Astrocyte (in vitro differentiated cells and primary cell): ENCODE measurements around the gene FASN.
A peak's percentile ranks its signal among the peaks of the same experiment; 100 is the strongest.

ENCODE experiments used
- EZH2 ChIP-seq: IDR thresholded peaks from 2 replicates; pipeline ENCODE4 v1.6.1; 2012; ENCODE audit warnings: mild to moderate bottlenecking, low read length, inconsistent platforms; ENCODE audit not compliant: insufficient read depth
- TF ChIP-seq, protein P1 (sequence below): IDR thresholded peaks from 2 replicates; pipeline ENCODE4 v1.5.1; 2011; ENCODE audit warnings: low read depth, mild to moderate bottlenecking, inconsistent platforms, low read length, moderate library complexity; ENCODE audit not compliant: insufficient read depth

DNA sequence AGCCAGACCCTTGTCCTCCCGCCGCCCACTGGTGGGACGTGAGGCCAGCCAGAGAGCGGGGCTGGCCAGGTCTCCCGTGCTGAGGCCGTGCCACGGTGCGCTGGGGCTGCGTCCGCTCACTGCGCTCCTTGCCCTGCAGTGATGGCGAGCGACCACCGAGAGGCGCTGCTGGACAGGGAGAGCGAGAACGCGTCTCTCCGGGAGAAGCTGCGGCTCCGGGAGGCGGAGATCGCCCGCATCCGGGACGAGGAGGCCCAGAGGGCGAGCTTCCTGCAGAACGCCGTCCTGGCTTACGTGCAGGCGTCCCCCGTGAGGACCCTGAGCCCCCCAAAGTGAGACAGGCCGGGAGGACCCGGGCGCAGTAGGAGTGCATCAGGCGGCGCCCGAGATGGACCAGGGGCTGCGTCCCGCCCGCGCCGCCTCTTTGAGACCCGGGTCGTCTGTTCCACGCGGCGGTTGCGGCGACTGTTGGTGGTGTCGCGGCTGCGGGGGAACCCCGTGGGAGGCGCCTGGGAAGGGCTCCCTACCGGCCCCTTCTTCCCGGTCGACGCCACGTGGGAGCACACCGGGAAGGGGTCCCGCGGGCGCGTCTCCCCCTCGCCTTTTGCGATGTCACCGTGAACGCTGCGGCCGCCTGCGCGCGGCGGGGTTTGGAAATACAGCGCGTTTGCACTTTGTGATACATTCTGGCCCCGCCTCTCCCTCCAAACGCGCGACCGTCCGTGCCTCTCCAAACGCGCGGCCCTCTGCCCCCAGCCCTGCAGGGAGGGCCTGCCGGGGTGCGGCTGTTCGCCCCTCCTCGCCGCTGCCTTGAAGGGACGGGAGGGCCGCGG is 67.3 kb downstream of the FASN start:
- no peak for TF ChIP-seq EZH2
- TF ChIP-seq, protein P1, sequence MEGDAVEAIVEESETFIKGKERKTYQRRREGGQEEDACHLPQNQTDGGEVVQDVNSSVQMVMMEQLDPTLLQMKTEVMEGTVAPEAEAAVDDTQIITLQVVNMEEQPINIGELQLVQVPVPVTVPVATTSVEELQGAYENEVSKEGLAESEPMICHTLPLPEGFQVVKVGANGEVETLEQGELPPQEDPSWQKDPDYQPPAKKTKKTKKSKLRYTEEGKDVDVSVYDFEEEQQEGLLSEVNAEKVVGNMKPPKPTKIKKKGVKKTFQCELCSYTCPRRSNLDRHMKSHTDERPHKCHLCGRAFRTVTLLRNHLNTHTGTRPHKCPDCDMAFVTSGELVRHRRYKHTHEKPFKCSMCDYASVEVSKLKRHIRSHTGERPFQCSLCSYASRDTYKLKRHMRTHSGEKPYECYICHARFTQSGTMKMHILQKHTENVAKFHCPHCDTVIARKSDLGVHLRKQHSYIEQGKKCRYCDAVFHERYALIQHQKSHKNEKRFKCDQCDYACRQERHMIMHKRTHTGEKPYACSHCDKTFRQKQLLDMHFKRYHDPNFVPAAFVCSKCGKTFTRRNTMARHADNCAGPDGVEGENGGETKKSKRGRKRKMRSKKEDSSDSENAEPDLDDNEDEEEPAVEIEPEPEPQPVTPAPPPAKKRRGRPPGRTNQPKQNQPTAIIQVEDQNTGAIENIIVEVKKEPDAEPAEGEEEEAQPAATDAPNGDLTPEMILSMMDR = peak; percentile 49
